Measurements from ENCODE around the gene ADCK2.
"Not testable (repeated sequence)": the region's sequence is repeated elsewhere in the genome, so short reads cannot be mapped to it uniquely, and the experiment has no call there.

The ADCK2 gene

DNA sequence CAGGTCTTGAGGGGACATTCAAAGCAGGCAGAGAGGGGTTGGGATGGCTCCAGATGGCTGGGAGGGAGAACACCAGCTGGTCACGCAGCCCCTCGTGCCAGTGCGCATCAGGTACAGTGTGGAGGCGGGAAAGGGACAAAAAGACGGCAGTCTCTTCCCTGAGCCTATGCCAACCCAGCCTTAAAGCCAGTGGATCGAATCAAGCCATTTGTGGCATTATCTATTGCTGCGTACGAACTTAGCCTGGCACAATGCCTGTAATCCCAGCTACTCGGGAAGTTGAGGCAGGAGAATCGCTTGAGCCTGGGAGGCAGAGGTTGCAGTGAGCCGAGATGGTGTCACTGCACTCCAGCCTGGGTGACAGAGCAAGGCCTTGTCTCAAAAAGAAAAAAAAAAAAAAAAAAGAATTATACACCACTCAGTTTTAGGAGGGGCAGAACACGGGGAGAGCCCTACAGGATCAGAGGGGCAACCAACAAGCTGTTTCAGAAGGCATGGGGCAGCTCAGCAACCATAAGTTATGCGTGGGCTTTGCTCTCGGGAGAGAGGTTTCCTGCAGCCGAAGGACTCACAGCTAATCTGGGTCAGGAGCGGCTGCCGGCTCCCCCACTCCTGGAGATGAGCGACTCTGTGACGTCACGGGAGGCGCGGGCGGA lies 23.4 kb downstream of the ADCK2 start:
- peak in 2 of 14 donors; percentile 51 to 96 for DNase-seq

GRCh38 chr7:140696680-140697446 lies 24.1 kb downstream of the ADCK2 start, which contains the start of gene NDUFB2:
Gene NDUFB2, plus strand, starts transcription at chr7:140696708. Its CDS starts 37 bp downstream, at chr7:140696745.
- peak; percentile 74 to 97 (median 94) for DNase-seq

GRCh38 chr7:140697447-140698143 lies 24.9 kb downstream of the ADCK2 start:
- no peak for DNase-seq

- no peak for DNase-seq
These were observed 25.7 kb downstream of the ADCK2 start for GRCh38 chr7:140698477-140698876.

- no peak for DNase-seq
These were observed 30.0 kb downstream of the ADCK2 start for GRCh38 chr7:140702774-140703173.

DNA sequence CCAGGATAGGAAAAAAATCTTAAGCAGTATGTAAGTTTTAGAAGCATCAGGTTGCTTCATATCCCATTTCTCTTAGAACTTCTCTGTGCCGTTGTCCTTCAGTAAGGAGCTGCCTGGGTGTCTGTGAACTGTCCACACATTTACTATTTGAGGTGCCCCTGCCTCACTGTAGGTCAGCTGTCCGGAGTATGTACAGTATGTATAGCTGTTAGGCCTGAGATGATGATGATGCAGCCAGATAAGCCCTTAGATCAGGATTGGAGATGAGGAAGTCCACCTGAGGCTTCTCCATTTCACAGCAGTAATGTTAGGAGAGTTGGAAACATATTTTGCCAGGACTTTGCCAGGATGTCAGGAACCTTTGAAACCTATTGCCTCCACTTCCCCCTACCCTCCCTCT lies 31.5 kb downstream of the ADCK2 start:
- DNase-seq: no peak

- DNase-seq: no peak
These were observed 34.4 kb downstream of the ADCK2 start for GRCh38 chr7:140707132-140707531.

GRCh38 chr7:140708764-140709163 lies 36.0 kb downstream of the ADCK2 start:
- DNase-seq: not testable (repeated sequence)

DNA sequence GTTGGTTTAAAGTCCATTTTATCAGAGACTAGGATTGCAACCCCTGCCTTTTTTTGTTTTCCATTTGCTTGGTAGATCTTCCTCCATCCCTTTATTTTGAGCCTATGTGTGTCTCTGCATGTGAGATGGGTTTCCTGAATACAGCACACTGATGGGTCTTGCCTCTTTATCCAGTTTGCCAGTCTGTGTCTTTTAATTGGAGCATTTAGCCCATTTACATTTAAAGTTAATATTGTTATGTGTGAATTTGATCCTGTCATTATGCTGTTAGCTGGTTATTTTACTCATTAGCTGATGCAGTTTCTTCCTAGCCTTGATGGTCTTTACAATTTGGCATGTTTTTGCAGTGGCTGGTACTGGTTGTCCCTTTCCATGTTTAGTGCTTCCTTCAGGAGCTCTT lies 39.6 kb downstream of the ADCK2 start:
- not testable (repeated sequence) for DNase-seq

DNA sequence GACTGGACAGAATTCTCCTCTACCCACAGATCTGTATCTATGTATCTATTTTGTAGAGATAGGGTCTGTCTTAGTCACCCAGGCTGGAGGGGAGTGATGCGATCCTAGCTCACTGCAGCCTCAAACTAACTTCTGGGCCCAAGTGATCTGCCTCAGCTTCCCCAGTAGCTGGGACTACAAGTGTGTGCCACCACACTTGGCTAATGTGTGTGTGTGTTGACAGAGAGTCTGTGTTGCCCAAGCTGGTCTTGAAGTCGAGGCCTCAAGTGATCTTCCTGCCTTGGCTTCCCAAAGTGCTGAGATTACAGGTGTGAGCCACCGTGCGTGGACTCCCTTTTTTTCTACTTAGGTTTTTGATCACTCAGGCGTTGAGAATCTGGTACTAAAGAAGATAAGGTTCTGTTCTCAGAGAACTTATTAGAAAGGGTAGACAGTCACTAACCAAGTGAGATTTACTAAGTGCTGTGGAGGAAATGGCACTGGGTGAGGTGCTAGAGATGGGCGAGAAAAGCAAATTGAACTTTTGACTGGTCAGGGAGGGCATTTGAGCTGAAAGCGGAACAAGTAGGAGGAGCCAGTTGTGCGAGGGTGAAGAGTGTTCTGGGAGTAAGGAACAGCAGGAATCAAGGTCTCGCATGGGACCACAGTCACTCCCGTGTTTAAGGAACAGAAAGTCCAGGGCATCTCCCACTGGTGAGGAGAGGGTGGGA lies 41.7 kb downstream of the ADCK2 start:
- DNase-seq: no peak

- DNase-seq: no peak
These were observed 47.0 kb downstream of the ADCK2 start for GRCh38 chr7:140719721-140720120.

- no peak for DNase-seq
These were observed 49.5 kb downstream of the ADCK2 start for GRCh38 chr7:140722254-140722653.

- no peak for DNase-seq
These were observed 50.3 kb downstream of the ADCK2 start for GRCh38 chr7:140723006-140723405.

DNA sequence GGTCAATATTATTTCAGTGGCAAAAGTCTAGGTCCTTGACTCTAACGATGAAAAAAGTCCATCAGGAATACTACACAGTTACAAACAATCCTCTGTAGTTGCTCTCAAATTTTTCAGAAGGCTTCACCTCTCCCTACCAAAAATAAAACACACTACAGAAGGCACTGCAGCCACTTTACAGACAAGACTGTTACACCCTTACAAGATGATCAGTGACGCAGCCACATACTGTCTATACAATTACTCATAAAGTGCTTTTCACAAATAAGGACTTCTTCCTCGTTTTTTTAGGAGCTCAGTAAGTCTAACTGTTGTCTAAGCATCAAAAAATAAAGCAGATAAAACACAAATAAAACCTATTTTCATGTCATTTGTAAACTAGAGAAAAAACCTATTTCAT lies 50.8 kb downstream of the ADCK2 start:
- DNase-seq: no peak

DNA sequence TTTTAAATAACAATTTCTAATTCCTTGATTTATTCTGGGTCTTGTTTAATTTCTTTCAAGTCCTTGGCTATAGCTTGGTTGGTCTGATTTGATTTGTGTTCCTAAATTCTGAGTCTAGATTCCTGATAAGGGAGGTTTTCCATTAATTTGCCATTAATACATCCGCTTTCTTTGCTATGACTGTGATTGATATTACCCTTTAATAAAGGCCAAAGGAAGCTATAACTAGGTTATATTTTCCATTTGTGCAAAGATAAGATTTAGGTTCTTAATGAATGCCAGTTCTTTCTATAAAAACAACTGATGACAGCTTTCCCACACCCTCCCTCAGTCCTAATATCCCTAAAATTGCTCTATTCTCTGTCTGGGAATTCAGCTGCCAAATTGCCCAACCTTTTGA lies 52.0 kb downstream of the ADCK2 start:
- no peak for DNase-seq

DNA sequence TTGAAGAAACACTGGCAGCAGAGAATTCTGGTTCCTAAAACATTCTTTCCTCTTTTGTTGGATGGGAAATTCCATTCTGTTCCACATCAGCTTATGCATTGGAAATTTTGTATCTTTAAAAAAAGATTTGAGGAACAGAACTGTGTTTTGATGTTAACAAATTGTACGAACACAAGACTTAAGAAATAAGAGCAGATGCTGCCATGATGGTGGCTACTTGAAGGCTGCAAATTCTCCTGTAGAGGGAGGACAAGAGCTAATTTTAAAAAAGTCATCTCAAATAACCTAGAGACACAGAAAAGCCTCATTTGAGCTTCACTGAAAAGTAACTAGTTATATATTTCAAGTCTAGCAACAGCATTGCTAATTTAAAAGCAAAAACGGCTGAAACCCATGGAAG lies 53.5 kb downstream of the ADCK2 start:
- peak in 1 of 14 donors; percentile 2 for DNase-seq

DNA sequence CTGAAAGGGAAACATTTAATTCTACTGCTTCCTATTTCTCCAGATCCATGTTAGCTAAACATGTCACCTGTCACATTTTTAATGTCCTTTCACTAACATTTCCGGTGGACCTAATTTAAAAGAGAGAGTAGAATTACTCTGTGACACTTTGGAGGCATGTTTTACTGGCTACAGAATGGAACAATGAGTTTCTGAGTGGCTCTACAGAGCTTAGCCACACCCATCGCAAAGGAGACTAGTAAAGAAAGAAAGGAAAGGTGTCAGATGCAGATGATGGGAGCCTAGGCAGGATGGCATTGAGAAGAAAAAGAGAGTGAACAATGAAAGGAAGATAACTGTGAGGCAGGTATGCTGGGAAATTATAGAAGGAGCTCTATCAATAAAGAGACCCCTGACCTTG lies 59.7 kb downstream of the ADCK2 start:
- DNase-seq: no peak

DNA sequence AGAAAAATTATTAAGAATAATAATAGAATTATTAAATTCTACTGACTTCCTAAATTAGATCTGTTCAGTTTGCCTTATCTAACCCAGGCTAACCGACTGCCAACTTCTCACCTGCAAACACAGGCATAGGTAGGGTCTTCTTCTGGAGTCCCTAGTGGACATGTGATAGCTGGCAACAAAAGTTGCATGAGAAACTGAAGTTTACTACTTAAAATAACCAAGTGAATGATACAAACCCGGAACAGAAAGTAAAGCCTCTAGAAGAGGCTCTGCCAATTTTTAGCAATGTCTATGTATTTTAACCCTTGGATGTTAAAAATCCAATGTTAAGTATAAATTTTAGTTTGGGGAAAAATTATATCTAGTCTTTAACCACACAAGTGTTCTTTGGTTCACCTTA lies 61.4 kb downstream of the ADCK2 start:
- no peak for DNase-seq

DNA sequence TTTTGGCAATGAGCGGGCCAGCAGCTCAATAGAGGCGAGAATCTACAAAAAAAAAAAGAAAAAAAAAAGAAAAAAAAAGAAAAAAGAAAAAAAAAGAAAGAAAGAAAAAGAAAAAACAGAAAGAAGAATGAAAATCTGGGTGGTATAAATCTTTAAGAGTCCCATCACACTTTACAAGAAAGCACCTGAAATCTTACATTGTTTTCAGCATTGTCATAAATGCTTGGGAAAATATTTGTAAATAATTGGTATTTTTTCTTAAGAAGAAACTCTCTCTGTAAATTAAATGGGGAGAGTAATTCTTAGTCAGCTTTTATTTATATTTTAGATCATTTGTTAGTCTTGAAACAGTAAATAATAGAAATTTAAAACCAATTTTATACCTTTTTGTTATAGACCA lies 62.0 kb downstream of the ADCK2 start:
- no peak for DNase-seq

GRCh38 chr7:140738280-140738679 lies 65.5 kb downstream of the ADCK2 start:
- DNase-seq: no peak

- not testable (repeated sequence) for DNase-seq
These were observed 70.5 kb downstream of the ADCK2 start for GRCh38 chr7:140743255-140743654.

- no peak for DNase-seq
These were observed 71.3 kb downstream of the ADCK2 start for GRCh38 chr7:140744005-140744404.

Measured in C1 segment of cervical spinal cord (tissue), 14 donors.